C1 segment of cervical spinal cord (tissue), 14 donors: ENCODE measurements around the gene LRRC30.
"Not testable (repeated sequence)": the region's sequence is repeated elsewhere in the genome, so short reads cannot be mapped to it uniquely, and the experiment has no call there.

Experiments
- DNase-seq, 14 donors: peaks; one replicate each; lab custom pipeline; 2025; lab: John Stamatoyannopoulos, UW

Gene LRRC30

DNA sequence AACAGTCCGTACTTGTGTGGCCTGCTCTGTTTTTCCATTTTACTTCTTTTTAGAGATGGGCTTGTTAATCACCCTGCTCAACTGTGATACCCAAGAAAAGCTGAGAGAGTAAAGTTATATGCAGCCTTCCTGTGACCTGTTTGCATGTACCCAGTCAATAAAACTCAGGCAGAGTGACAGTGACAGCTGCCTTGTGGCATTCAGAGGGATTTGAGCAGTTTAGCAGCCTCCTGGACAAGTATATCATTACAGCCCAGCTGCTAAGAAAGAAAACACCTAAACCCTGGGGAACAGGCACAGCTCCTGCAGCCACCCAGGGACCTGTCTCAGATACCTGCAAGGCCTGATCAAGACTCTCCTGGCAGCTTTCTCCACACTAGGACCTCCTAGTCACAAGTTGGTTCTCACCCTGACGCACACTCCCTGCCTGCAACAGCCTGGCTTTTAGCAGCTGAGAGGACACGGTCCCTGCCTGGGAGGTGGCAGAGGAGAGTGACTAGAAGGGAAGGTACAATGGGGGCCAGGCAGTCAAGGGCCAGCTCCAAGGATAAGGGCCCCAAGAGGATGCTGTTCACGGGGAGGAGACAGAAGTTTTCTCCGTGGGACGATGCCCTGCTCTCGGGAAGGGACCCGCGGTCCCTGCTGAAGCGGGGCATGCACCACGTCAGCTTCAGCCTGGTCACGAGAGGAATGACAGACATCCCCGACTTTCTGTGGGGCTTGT, at the start of gene LRRC30:
Gene LRRC30, plus strand, starts transcription at position 464 of the 724 bp plus-strand sequence. Its CDS starts 50 bp downstream, at position 514.
- DNase-seq = no peak

DNA sequence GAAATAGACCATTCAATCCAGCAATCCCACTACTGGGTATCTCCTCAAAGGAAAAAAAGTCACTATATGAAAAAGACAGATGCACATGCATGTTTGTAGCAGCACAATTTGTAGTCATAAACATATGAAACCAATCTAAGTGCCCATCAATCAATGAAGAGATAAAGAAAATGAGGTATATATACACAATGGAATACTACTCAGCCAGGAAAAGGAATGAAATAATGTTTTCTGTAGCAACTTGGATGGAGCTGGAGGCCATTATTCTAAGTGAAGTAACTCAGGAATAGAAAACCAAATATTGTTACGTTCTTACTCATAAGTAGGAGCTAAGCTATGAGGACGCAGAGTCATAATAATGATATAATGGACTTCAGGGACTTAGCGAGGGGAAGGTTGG, 45.2 kb upstream of the LRRC30 start:
- no peak for DNase-seq

GRCh38 chr18:7190547-7191156, 40.2 kb upstream of the LRRC30 start:
- DNase-seq = no peak

- DNase-seq = no peak
Observed at GRCh38 chr18:7191736-7192135, 39.2 kb upstream of the LRRC30 start.

GRCh38 chr18:7195266-7195665, 35.6 kb upstream of the LRRC30 start:
- no peak for DNase-seq

- no peak for DNase-seq
Observed at GRCh38 chr18:7196421-7196820, 34.5 kb upstream of the LRRC30 start.

GRCh38 chr18:7197854-7198253, 33.0 kb upstream of the LRRC30 start:
- no peak for DNase-seq

GRCh38 chr18:7198326-7198725, 32.6 kb upstream of the LRRC30 start:
- no peak for DNase-seq

- no peak for DNase-seq
Observed at GRCh38 chr18:7201096-7201495, 29.8 kb upstream of the LRRC30 start.

DNA sequence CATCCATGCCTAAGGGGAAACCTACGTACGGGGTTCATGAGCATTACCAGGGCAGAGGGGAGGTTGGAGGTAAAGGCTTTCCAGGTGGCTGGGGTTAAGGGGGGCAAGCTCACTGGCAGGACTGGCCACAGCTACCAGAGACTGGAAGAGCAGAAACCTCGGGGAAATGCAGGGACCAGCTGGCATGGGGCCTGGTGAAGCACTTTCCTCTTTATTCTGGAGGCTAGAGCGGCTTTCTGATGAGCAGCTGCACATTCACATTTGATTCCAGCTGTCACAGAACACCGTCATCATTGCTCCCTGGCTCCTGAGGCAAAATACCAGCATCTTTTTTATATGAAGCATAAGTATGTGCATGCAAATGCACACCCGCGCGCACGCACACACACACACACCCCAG, 28.7 kb upstream of the LRRC30 start:
- no peak for DNase-seq

DNA sequence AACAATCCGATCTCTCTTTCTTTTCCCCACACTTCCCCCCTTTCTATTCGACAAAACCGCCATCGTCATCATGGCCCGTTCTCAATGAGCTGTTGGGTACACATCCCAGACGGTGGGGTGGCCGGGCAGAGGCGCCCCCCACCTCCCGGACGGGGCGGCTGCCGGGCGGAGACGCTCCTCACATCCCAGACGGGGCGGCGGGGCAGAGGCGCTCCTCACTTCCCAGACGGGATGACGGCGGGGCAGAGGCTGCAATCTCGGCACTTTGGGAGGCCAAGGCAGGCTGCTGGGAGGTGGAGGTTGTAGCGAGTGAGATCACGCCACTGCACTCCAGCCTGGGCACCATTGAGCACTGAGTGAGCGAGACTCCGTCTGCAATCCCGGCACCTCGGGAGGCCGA, 27.3 kb upstream of the LRRC30 start:
- not testable (repeated sequence) for DNase-seq

DNA sequence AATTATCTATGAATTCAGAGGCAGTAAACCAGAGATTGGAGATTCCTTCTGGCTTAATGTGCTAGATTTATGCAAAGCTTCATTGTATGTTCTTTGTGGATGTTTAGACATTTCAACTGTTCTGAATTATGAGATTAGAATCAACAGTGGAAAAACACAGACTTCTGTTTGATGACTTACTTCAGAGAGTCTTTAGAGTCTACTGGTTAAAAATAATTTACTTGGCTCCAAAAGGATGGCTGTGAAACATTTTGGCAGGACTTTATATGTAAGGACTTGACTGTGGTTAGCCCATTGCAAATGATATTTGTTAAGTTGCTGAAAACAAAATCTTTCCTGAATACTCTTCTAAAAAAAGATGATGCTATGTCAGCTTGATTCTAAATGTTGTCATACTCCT, 25.5 kb upstream of the LRRC30 start:
- DNase-seq = no peak

DNA sequence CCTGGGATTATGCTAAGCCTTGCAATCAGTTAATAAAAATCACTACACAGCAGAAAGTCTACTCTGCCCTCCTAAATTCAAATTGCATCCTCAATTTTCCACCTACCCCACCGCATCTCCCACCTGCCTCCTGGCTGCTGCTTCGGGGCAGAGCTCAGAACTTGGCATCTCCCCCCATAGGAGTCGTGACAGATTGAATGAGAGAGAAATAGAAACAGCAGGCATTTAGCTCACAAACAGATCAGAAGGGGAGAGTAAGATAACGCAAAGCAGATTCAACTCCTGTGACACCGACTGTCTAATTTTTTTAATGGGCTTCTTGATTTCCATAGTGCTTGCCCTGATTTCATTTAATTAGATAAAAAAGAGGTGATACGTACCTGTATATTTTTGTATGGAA, 24.7 kb upstream of the LRRC30 start:
- no peak for DNase-seq

GRCh38 chr18:7207366-7207915, 23.4 kb upstream of the LRRC30 start:
- DNase-seq = peak in 3 of 14 donors; percentile 1 to 53 (median 7)

DNA sequence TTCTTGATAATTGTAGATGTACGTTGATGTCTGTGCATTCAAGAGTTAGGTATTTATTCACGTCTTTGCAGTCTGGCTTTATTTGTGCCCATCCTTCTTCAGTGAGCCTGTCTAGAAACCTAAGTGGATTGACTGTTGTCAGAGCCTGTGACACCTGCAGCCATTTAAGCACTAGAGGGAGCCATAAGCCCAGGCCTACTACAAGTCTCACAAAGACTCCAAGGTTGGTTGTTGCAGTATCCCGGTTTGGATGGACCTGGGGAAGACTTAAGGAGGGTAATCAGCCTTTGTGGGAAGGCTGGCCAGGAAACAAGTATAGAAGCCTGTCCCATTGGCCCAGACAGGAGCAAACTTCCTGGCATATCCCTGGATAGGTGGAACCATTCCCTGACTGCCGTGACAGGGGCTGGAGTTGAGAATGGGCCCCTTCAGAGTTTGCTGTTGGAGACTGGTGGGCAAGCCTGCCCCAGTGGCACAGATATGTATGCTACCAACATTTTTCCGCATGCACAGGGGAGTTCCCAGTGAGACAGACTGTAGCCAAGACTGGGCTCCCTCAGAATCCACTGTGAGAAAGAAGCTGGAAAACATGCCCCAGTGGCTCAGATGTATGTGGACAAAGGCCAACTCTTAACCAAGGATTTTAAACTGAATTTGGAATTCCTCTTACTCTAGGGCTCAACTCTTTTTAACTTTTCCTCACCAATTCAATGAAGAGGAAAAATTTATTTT, 9.3 kb upstream of the LRRC30 start:
- DNase-seq = peak in 1 of 14 donors; percentile 15

GRCh38 chr18:7224198-7224597, 6.7 kb upstream of the LRRC30 start:
- no peak for DNase-seq

DNA sequence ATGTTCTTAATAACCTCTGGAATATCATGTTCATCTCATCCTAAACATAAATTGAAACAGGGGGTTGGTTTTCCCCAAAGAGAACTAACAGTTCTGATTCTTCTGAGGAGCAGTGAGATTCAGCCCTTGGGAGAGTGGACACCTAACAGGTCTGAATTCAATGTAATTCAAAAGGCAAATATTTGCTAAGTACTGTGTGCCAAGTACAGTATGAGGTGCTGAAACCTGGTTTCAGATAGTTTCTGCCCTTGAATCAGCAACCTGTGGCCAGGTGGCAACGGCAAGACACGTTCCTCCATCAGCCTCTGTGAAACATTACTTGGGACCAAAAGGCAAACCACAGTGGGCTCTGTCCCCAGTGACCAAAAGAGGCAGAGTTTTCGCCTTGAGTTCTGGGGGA, 1.3 kb downstream of the LRRC30 start:
- no peak for DNase-seq

GRCh38 chr18:7233134-7233810, 2.4 kb downstream of the LRRC30 start:
- no peak for DNase-seq

DNA sequence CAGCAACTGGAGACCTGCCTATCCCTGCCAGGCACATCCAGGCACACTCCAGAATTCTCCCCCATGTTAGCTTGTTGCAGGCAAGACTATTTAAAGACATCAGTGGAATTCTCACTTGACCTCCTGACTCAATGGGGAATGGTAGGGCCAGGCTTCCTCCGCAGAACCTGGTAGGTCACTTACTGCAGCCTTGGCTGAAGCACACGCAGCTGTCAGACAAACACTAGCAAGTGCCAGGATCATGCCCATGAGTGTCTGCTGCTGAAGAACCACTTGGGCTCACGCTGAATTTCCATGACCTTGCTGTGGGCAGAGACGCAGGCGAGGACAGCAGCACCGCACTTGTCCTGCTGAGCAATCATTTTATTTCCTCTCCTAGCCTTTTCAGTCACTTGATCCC, 3.2 kb downstream of the LRRC30 start:
- DNase-seq = no peak

DNA sequence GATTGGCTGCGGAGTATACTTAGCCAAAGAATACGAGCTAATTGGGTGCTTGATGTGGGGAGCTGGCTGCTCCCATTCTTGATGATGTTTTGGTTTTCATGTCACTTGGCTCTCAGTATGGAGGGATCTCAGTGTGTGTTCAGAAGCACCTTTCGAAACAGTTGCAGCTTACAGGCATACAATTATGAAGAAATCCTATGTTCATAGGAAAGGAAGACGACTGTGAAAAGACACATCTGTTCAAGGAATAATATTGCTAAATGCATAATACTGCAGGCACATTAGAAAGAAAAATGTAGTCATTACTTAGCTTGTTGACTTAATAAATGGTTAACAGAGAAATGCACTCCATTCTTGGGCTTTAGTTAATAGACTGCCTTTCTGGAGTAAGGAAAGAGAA, 4.1 kb downstream of the LRRC30 start:
- DNase-seq = no peak

DNA sequence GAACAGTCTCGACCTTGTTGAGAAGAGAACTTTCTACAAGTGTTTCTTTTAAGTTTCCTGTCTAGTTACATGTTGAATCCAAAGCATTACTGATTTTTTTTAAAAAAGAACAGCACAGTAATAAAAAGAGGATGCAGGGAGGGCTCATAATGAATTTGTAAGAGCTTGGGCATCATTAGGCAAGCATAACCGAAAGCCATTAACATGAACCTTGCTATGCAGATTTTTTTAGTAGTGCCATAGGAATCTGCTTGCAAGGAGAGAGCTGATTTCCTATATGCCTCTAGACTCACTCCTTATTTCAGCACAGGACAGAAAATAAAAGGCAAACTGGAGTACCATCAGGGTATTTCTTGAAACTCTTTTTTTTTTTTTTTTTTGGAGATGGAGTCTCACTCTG, 5.2 kb downstream of the LRRC30 start:
- no peak for DNase-seq

- no peak for DNase-seq
Observed at GRCh38 chr18:7236933-7237332, 6.0 kb downstream of the LRRC30 start.
